ENCODE data around the gene WDFY4.

- TF ChIP-seq CTCF (IDR thresholded peaks at IDR 0.05), result no peak
- no peak for TF ChIP-seq POLR2AphosphoS5 (IDR thresholded peaks at IDR 0.05; ENCODE audit: insufficient read depth in 1 of 2, low read depth in 1 of 2)
Observed at GRCh38 chr10:48638739-48639527, 45.7 kb upstream of the WDFY4 start.
